ENCODE results near the gene TBC1D17. TPM values are rescaled to one million over a fixed set of nuclear protein-coding genes. Genes with fewer than 3 reads are reported as not detected.
A peak's percentile ranks its signal among the peaks of the same experiment; 100 is the strongest.

TBC1D17 gene
- total and polyA plus RNA-seq, 2 of the 13 experiments (the other 11 are each of a cell fraction or from before 2014, with no cell fraction given): 9.7 to 16.9 TPM

DNA sequence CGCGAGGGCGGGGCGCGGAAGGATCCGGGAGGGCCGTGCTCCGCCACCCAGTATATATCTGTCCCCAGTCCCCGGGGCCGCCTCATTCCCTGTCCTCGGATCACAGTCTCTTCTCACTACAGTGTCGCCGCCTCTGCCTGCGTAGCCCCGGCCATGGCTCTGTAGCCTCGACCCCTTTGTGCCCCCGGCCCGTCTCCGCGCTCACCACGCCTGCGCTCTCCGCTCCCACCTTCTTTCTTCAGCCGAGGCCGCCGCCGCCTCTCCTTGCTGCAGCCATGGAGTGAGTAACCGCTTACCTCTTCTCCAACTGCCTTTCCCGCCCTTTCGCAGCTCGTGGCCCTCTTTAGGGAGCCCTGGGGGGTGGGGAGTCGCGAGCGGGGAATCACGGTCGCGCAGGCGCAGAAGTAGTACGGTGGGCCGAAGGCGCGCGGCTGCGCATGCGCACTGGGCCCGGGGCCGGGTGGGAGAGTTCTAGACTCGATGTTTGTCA, 51.7 kb downstream of the TBC1D17 start, which contains the start of the genes ATF5 and NUP62 (continued):
- no peak for TF ChIP-seq ZNF770 (CRISPR knock-in tag; IDR thresholded peaks at IDR 0.05)
- TF ChIP-seq MBNL3 (CRISPR knock-in tag; conservative IDR thresholded peaks at IDR 0.05): no peak
- peak; percentile 62 for TF ChIP-seq ZNF749 (CRISPR knock-in tag; IDR thresholded peaks at IDR 0.05; ENCODE audit: borderline replicate concordance)
- TF ChIP-seq IKZF1 (IDR thresholded peaks at IDR 0.05): no peak
- TF ChIP-seq ZNF691 (CRISPR knock-in tag; IDR thresholded peaks at IDR 0.05; ENCODE audit: borderline replicate concordance, low read depth): peak; percentile 43; the same call in 1 of the 2 replicates
- TF ChIP-seq SALL2 (CRISPR knock-in tag; IDR thresholded peaks at IDR 0.05): peak; percentile 92
- TF ChIP-seq ZKSCAN8 (CRISPR knock-in tag; IDR thresholded peaks at IDR 0.05; ENCODE audit: borderline replicate concordance): no peak
- peak; percentile 54 for TF ChIP-seq HNRNPLL (IDR thresholded peaks at IDR 0.05; ENCODE audit: low read depth, low read length, poor library complexity, severe bottlenecking)
- TF ChIP-seq ZFP91 (CRISPR knock-in tag; IDR thresholded peaks at IDR 0.05; ENCODE audit: borderline replicate concordance): peak; percentile 93
- TF ChIP-seq ZXDC (CRISPR knock-in tag; IDR thresholded peaks at IDR 0.05): peak; percentile 93; the same call in 1 of the 2 replicates
- TF ChIP-seq PLRG1 (conservative IDR thresholded peaks at IDR 0.05): no peak
- peak; percentile 81; the same call in 1 of the 2 replicates for TF ChIP-seq ZNF234 (CRISPR knock-in tag; conservative IDR thresholded peaks at IDR 0.05)
- TF ChIP-seq, protein P1, sequence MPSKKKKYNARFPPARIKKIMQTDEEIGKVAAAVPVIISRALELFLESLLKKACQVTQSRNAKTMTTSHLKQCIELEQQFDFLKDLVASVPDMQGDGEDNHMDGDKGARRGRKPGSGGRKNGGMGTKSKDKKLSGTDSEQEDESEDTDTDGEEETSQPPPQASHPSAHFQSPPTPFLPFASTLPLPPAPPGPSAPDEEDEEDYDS (CRISPR knock-in tag; IDR thresholded peaks at IDR 0.05): no peak
- TF ChIP-seq, protein P2, sequence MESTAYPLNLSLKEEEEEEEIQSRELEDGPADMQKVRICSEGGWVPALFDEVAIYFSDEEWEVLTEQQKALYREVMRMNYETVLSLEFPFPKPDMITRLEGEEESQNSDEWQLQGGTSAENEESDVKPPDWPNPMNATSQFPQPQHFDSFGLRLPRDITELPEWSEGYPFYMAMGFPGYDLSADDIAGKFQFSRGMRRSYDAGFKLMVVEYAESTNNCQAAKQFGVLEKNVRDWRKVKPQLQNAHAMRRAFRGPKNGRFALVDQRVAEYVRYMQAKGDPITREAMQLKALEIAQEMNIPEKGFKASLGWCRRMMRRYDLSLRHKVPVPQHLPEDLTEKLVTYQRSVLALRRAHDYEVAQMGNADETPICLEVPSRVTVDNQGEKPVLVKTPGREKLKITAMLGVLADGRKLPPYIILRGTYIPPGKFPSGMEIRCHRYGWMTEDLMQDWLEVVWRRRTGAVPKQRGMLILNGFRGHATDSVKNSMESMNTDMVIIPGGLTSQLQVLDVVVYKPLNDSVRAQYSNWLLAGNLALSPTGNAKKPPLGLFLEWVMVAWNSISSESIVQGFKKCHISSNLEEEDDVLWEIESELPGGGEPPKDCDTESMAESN (CRISPR knock-in tag; conservative IDR thresholded peaks at IDR 0.05): no peak; the same call in 1 of the 2 replicates
- TF ChIP-seq NFYC (CRISPR knock-in tag; IDR thresholded peaks at IDR 0.05): no peak
- TF ChIP-seq ZNF343 (CRISPR knock-in tag; IDR thresholded peaks at IDR 0.05): peak; percentile 74; the same call in 1 of the 2 replicates
- peak; percentile 96; the same call in 1 of the 2 replicates for TF ChIP-seq IRF9 (CRISPR knock-in tag; IDR thresholded peaks at IDR 0.05; ENCODE audit: borderline replicate concordance)
